LNCAP (cell line): ENCODE data around the gene NLRP11.

Experiments used
- TF ChIP-seq, protein P1 (sequence below): fragments of 450-650 bp; IDR thresholded peaks from 2 replicates; pipeline ENCODE4 v1.5.1; 2017; ENCODE audit warnings: mild to moderate bottlenecking

The NLRP11 gene

DNA sequence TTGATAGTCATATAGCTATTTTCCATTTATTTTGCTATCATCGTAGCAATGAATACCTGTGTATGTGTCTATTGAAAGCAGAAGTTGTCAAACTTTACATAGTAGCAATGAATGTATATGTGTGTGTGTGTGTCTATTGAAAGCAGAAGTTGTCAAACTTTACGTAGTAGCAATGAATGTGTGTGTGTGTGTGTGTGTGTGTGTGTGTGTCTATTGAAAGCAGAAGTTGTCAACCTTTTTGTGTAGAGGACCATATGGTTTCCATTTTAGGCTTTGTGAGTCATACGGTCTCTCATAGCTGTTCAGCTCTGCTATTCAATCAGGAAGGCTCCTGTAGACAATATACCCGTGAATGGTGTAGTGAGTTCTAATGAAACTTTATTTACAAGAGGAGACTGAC, 25.4 kb upstream of the NLRP11 start:
- TF ChIP-seq, protein P1, sequence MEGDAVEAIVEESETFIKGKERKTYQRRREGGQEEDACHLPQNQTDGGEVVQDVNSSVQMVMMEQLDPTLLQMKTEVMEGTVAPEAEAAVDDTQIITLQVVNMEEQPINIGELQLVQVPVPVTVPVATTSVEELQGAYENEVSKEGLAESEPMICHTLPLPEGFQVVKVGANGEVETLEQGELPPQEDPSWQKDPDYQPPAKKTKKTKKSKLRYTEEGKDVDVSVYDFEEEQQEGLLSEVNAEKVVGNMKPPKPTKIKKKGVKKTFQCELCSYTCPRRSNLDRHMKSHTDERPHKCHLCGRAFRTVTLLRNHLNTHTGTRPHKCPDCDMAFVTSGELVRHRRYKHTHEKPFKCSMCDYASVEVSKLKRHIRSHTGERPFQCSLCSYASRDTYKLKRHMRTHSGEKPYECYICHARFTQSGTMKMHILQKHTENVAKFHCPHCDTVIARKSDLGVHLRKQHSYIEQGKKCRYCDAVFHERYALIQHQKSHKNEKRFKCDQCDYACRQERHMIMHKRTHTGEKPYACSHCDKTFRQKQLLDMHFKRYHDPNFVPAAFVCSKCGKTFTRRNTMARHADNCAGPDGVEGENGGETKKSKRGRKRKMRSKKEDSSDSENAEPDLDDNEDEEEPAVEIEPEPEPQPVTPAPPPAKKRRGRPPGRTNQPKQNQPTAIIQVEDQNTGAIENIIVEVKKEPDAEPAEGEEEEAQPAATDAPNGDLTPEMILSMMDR: no peak

- TF ChIP-seq, protein P1: no peak
Observed at GRCh38 chr19:55855160-55855559, 23.4 kb upstream of the NLRP11 start.

GRCh38 chr19:55838906-55839305, 7.1 kb upstream of the NLRP11 start:
- TF ChIP-seq, protein P1: no peak

GRCh38 chr19:55838251-55838650, 6.5 kb upstream of the NLRP11 start:
- TF ChIP-seq, protein P1: no peak

DNA sequence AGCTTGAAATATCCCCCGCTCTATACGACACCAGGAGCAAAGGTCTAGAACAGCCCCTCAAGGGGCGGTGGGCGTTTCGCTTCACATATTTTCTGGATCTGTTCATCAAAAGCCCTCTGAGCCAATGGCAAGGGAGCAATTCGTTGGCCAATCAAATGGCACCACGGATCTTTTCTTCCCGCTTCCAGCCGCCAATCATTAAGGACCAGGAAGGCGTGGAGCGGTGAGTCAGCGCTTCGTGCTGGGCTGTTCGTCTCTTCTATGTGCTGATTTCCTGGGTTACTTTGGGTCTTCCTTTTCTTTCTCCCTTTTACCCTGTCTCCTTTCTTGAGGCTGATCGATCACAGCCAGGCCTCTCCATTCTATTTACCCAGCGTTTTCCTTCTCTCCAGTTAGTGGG, 4.5 kb upstream of the NLRP11 start, which contains the start of gene NLRP4:
Gene NLRP4 (plus strand): TSS at position 201 of the 400 bp plus-strand sequence. CDS start 15,541 bp downstream, outside the sequence.
- TF ChIP-seq, protein P1: no peak

GRCh38 chr19:55832676-55833075, 877 bp upstream of the NLRP11 start:
- TF ChIP-seq, protein P1: no peak

DNA sequence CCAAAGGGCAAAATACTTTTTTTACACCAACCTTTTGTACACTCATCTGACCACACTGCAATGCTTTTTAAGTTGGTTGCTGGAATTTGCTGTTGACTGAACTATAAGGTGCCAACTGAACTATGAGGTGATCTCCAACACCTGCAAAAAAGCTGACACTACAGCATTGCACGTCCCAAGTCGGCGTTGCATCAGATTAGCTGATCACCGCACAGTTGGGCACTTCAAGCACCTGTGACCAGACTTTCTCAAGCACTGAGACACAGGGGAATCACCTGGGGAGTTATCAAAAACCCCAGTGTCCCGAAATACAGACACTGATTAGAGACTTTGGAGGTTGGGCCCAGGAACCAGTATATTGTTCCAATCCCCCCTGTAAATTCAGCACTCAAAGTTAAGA, 1.1 kb downstream of the NLRP11 start:
- TF ChIP-seq, protein P1: no peak

GRCh38 chr19:55820037-55820436, 11.8 kb downstream of the NLRP11 start:
- TF ChIP-seq, protein P1: no peak
